Right lung (tissue), 5 donors: ENCODE data around the gene INSRR. TPM values are rescaled to one million over a fixed set of nuclear protein-coding genes. Genes with fewer than 3 reads are reported as not detected.

Experiments
- DNase-seq, 2 donors: peaks; one replicate each; pipeline ENCODE4 v3.0.0-alpha.2; 2013
- polyA plus RNA-seq, 5 donors: library from polyadenylated mRNA; unstranded; fragments of 120-200 nt; gene quantifications; one replicate each; pipeline versions ENCODE4 v1.2.1 to v1.2.3, GENCODE V29; 2013; ENCODE audit warnings: inconsistent platforms in 1 of 5, low replicate concordance in 1 of 5; ENCODE audit not compliant: insufficient read length in 5 of 5, insufficient read depth in 1 of 5

Gene INSRR
- polyA plus RNA-seq, 5 donors: 0.03 to 0.12 (median 0.05) TPM; not detected in 2

- DNase-seq: no peak
Observed at GRCh38 chr1:156851779-156852417, 7.0 kb downstream of the INSRR start.

- DNase-seq: no peak
Observed at GRCh38 chr1:156849151-156849496, 9.8 kb downstream of the INSRR start.

- no peak for DNase-seq
Observed at GRCh38 chr1:156848461-156849150, 10.3 kb downstream of the INSRR start.

GRCh38 chr1:156847591-156848460 lies 11.1 kb downstream of the INSRR start:
- no peak for DNase-seq

GRCh38 chr1:156846643-156847042 lies 12.3 kb downstream of the INSRR start:
- DNase-seq: no peak

- DNase-seq: no peak
Observed at GRCh38 chr1:156845953-156846545, 12.9 kb downstream of the INSRR start.

- no peak for DNase-seq
Observed at GRCh38 chr1:156845055-156845952, 13.6 kb downstream of the INSRR start.

GRCh38 chr1:156844638-156845037 lies 14.3 kb downstream of the INSRR start:
- DNase-seq: no peak

GRCh38 chr1:156844102-156844501 lies 14.8 kb downstream of the INSRR start:
- no peak for DNase-seq

GRCh38 chr1:156842618-156843300 lies 16.2 kb downstream of the INSRR start:
- DNase-seq: no peak

- no peak for DNase-seq
Observed at GRCh38 chr1:156841295-156841855, 17.5 kb downstream of the INSRR start.

GRCh38 chr1:156840898-156841279 lies 18.0 kb downstream of the INSRR start:
- DNase-seq: no peak

GRCh38 chr1:156840186-156840897 lies 18.6 kb downstream of the INSRR start:
- no peak for DNase-seq

GRCh38 chr1:156839426-156840109 lies 19.3 kb downstream of the INSRR start:
- no peak for DNase-seq

- DNase-seq: no peak
Observed at GRCh38 chr1:156838972-156839371, 19.9 kb downstream of the INSRR start.

GRCh38 chr1:156836892-156837291 lies 22.0 kb downstream of the INSRR start:
- no peak for DNase-seq

GRCh38 chr1:156836041-156836654 lies 22.8 kb downstream of the INSRR start:
- DNase-seq: no peak

GRCh38 chr1:156834322-156834721 lies 24.6 kb downstream of the INSRR start:
- DNase-seq: no peak

- DNase-seq: no peak
Observed at GRCh38 chr1:156833603-156834002, 25.3 kb downstream of the INSRR start.
